PC-3 (cell line): Measurements from ENCODE around the gene S1PR2. TPM values are rescaled to one million over a fixed set of nuclear protein-coding genes. Genes with fewer than 3 reads are reported as not detected.

Experiments used
- ATAC-seq: fragments of 200-7000 bp; cut with Tn5 transposase; 2 replicates; pipeline ENCODE4 v1.9.1; 2020; ENCODE audit warnings: mild to moderate bottlenecking, moderate library complexity
- BruUV-seq: library from RNA; stranded (reverse); fragments of 400-500 nt; replicated peaks from 2 replicates; lab custom pipeline; 2021; lab: Mats Ljungman, UMichigan
- CTCF ChIA-PET: fragments of 300-600 bp; sonication (Branson Sonifier 250); formaldehyde crosslinking; loops from one replicate; lab custom pipeline; 2022; ENCODE audit warnings: antibody characterized with exemption; lab: Charles Lee
- POLR2A ChIA-PET: fragments of 300-600 bp; sonication (Branson Sonifier 250); formaldehyde crosslinking; loops from one replicate; lab custom pipeline; 2022; ENCODE audit warnings: antibody characterized with exemption; ENCODE audit not compliant: unreplicated experiment; lab: Charles Lee
- DNase-seq: peaks from one replicate; pipeline ENCODE4 v3.0.0-alpha.2; 2015
- H2AFZ ChIP-seq: fragments of 300-600 bp; sonication (generic); 2 replicates; pipeline ENCODE4 v1.6.0; 2016; ENCODE audit warnings: antibody characterized with exemption, low read length
- H3F3A ChIP-seq: fragments of 300-600 bp; sonication (generic); one replicate; pipeline ENCODE4 v1.6.0; 2017; ENCODE audit warnings: antibody characterized with exemption, low read length, control low read depth, mild to moderate bottlenecking; ENCODE audit not compliant: unreplicated experiment
- H3K27ac ChIP-seq: fragments of 300-600 bp; sonication (generic); 2 replicates; pipeline ENCODE4 v1.5.1; 2016; ENCODE audit warnings: mild to moderate bottlenecking, low read length
- H3K27me3 ChIP-seq: fragments of 300-600 bp; sonication (generic); 2 replicates; pipeline ENCODE4 v1.6.1; 2016; ENCODE audit warnings: low read length, mixed read lengths
- H3K36me3 ChIP-seq: fragments of 300-600 bp; sonication (generic); 2 replicates; pipeline ENCODE4 v1.6.1; 2016; ENCODE audit warnings: low read depth, mixed run types, low read length, mixed read lengths
- H3K4me1 ChIP-seq: fragments of 300-600 bp; sonication (generic); 2 replicates; pipeline ENCODE4 v1.5.1; 2016; ENCODE audit warnings: low read length; ENCODE audit not compliant: insufficient read depth
- H3K4me2 ChIP-seq: fragments of 300-600 bp; sonication (generic); 2 replicates; pipeline ENCODE4 v1.6.0; 2016; ENCODE audit warnings: low read length
- H3K4me3 ChIP-seq: fragments of 300-600 bp; sonication (generic); 2 replicates; pipeline ENCODE4 v1.5.1; 2016; ENCODE audit warnings: mild to moderate bottlenecking, low read length, mixed read lengths
- H3K79me2 ChIP-seq: fragments of 300-600 bp; sonication (generic); 2 replicates; pipeline ENCODE4 v1.6.1; 2017; ENCODE audit warnings: low read length, mixed read lengths
- H3K9ac ChIP-seq: fragments of 300-600 bp; sonication (generic); 2 replicates; pipeline ENCODE4 v1.6.0; 2016; ENCODE audit warnings: mild to moderate bottlenecking, low read length
- H3K9me2 ChIP-seq: fragments of 300-600 bp; sonication (generic); replicated peaks from 2 replicates; pipeline ENCODE4 v1.6.1; 2016; ENCODE audit warnings: mixed run types, low read length, mixed read lengths
- H3K9me3 ChIP-seq: fragments of 300-600 bp; sonication (generic); 2 replicates; pipeline ENCODE4 v1.6.1; 2016; ENCODE audit warnings: low read length, mixed read lengths
- H4K20me1 ChIP-seq: fragments of 300-600 bp; sonication (generic); 2 replicates; pipeline ENCODE4 v1.6.1; 2016; ENCODE audit warnings: low read length, mixed read lengths
- CTCF ChIP-seq: fragments of 300-600 bp; sonication (generic); conservative IDR thresholded peaks from 2 replicates; pipeline ENCODE4 v1.5.1; 2017; ENCODE audit warnings: antibody characterized with exemption, low read depth, mild to moderate bottlenecking, low read length
- EZH2 ChIP-seq: fragments of 300-600 bp; sonication (generic); IDR thresholded peaks from one replicate; pipeline ENCODE4 v1.6.1; 2017; ENCODE audit warnings: antibody characterized with exemption, mild to moderate bottlenecking, low read length; ENCODE audit not compliant: unreplicated experiment
- EZH2phosphoT487 ChIP-seq: fragments of 300-600 bp; sonication (generic); IDR thresholded peaks from 2 replicates; pipeline ENCODE4 v1.6.1; 2018; ENCODE audit warnings: mild to moderate bottlenecking, antibody characterized with exemption, low read length, borderline replicate concordance
- intact Hi-C: fragments of 100-400 bp; cut with micrococcal nuclease; formaldehyde crosslinking; loops from 2 replicates; pipeline ENCODE4 v1.9.0; 2023
- total RNA-seq: library from RNA; depleted of rRNA; stranded (reverse); fragments of >200 nt; gene quantifications from 2 replicates; pipeline ENCODE4 v1.2.3, GENCODE V29; 2014

Gene S1PR2
- total RNA-seq, 1 experiment from 2014 or later, result 4.1 TPM

GRCh38 chr19:10268071-10268470 lies 36.9 kb upstream of the S1PR2 start:
- no peak overlapping the region for H3K4me2 ChIP-seq
- no TSS peak for BruUV-seq
- no peaks in the 10 kb centered on the region for H4K20me1 ChIP-seq
- no peak overlapping the region for H3K27ac ChIP-seq
- intact Hi-C loops, result no loop called here
- H3F3A ChIP-seq, result no peaks in the 10 kb centered on the region
- H3K9me3 ChIP-seq, result no peaks in the 10 kb centered on the region
- no peak overlapping the region for H3K9ac ChIP-seq
- TF ChIP-seq EZH2phosphoT487 (no peak), CTCF (no peak), EZH2 (no peak)
- DNase-seq (no peak), ATAC-seq (no peak)
- H3K4me3 ChIP-seq, result no peak overlapping the region
- H2AFZ ChIP-seq, result no peak overlapping the region
- no peaks in the 10 kb centered on the region for H3K9me2 ChIP-seq
- H3K27me3 ChIP-seq, result no peaks in the 10 kb centered on the region
- peaks cover 23% of the 10 kb centered on the region for H3K4me1 ChIP-seq
- no peaks in the 10 kb centered on the region for H3K79me2 ChIP-seq
- H3K36me3 ChIP-seq, result no peaks in the 10 kb centered on the region
- ChIA-PET CTCF (interaction anchor here (1.1 kb wide), 1 partner anchor 120 kb away, joined by 3 read pairs; no protein-coding TSS in a partner anchor), POLR2A (no interaction called here)

- ChIA-PET CTCF (no interaction called here), POLR2A (interaction anchor here (0.7 kb wide), 1 partner anchor 548 kb away, joined by 3 read pairs; no protein-coding TSS in a partner anchor)
- no peak overlapping the region for H3K9ac ChIP-seq
- TF ChIP-seq EZH2phosphoT487, result no peak
- TF ChIP-seq EZH2, result no peak
- H3K9me3 ChIP-seq, result no peaks in the 10 kb centered on the region
- no peaks in the 10 kb centered on the region for H3K9me2 ChIP-seq
- H3K4me2 ChIP-seq, result no peak overlapping the region
- intact Hi-C loops, result no loop called here
- no peak overlapping the region for H3K27ac ChIP-seq
- H3K36me3 ChIP-seq, result no peaks in the 10 kb centered on the region
- H3K27me3 ChIP-seq, result no peaks in the 10 kb centered on the region
- ATAC-seq (no peak), DNase-seq (no peak)
- no peaks in the 10 kb centered on the region for H3K79me2 ChIP-seq
- no peaks in the 10 kb centered on the region for H4K20me1 ChIP-seq
- H2AFZ ChIP-seq, result no peak overlapping the region
- BruUV-seq, result no TSS peak
- peaks cover 22% of the 10 kb centered on the region for H3K4me1 ChIP-seq
- no peak overlapping the region for H3K4me3 ChIP-seq
- no peaks in the 10 kb centered on the region for H3F3A ChIP-seq
These were observed 35.6 kb upstream of the S1PR2 start for GRCh38 chr19:10266706-10267105.

GRCh38 chr19:10262771-10263170 lies 31.6 kb upstream of the S1PR2 start:
- Histone ChIP-seq H3K27me3 (no peaks in the 10 kb centered on the region), H3F3A (peaks cover 4% of the 10 kb centered on the region), H4K20me1 (no peaks in the 10 kb centered on the region), H3K79me2 (no peaks in the 10 kb centered on the region), H3K9me2 (no peaks in the 10 kb centered on the region), H3K4me1 (peaks cover 11% of the 10 kb centered on the region), H3K9me3 (no peaks in the 10 kb centered on the region), H3K4me3 (no peak overlapping the region), H3K36me3 (peaks cover 13% of the 10 kb centered on the region), H3K4me2 (no peak overlapping the region), H2AFZ (no peak overlapping the region), H3K9ac (no peak overlapping the region), H3K27ac (no peak overlapping the region)
- TF ChIP-seq EZH2phosphoT487, result no peak
- no peak for TF ChIP-seq EZH2
- no peak for TF ChIP-seq CTCF
- ATAC-seq (no peak), DNase-seq (peak; percentile 32)
- intact Hi-C loops, result no loop called here
- ChIA-PET CTCF (interaction anchor here (0.5 kb wide), 1 partner anchor 128 kb away, joined by 5 read pairs; no protein-coding TSS in a partner anchor), POLR2A (interaction anchor here (0.6 kb wide), 1 partner anchor 162 kb away, joined by 3 read pairs; no protein-coding TSS in a partner anchor)
- no TSS peak for BruUV-seq
